Umbilical cord (tissue), 2 donors: ENCODE data around the gene RPN1. TPM values are rescaled to one million over a fixed set of nuclear protein-coding genes. Genes with fewer than 3 reads are reported as not detected.
"Not testable (repeated sequence)": the region's sequence is repeated elsewhere in the genome, so short reads cannot be mapped to it uniquely, and the experiment has no call there.

Experiments
- DNase-seq: peaks from one replicate; pipeline ENCODE4 v3.0.0-alpha.2; 2015; ENCODE audit warnings: low spot score
- total RNA-seq: library from RNA; depleted of rRNA; stranded (reverse); fragments of >200 nt; gene quantifications from one replicate; pipeline ENCODE4 v1.2.3, GENCODE V29; 2014; ENCODE audit warnings: low replicate concordance; ENCODE audit not compliant: insufficient read depth

The RPN1 gene
- total RNA-seq, 1 donor from 2014 or later = 220 TPM

- DNase-seq = no peak
Measured at GRCh38 chr3:128610451-128611070, 40.1 kb downstream of the RPN1 start.

GRCh38 chr3:128609294-128609693 lies 41.3 kb downstream of the RPN1 start:
- DNase-seq = no peak

- no peak for DNase-seq
Measured at GRCh38 chr3:128607710-128608048, 42.9 kb downstream of the RPN1 start.

GRCh38 chr3:128606094-128606493 lies 44.5 kb downstream of the RPN1 start:
- no peak for DNase-seq

- no peak for DNase-seq
Measured at GRCh38 chr3:128605091-128606046, 45.2 kb downstream of the RPN1 start.

- DNase-seq = no peak
Measured at GRCh38 chr3:128603811-128604775, 46.5 kb downstream of the RPN1 start.

- DNase-seq = no peak
Measured at GRCh38 chr3:128603313-128603712, 47.3 kb downstream of the RPN1 start.

- no peak for DNase-seq
Measured at GRCh38 chr3:128598884-128599664, 51.5 kb downstream of the RPN1 start.

- no peak for DNase-seq
Measured at GRCh38 chr3:128597900-128598299, 52.7 kb downstream of the RPN1 start.

GRCh38 chr3:128592864-128593263 lies 57.8 kb downstream of the RPN1 start:
- DNase-seq = no peak

- DNase-seq = no peak
Measured at GRCh38 chr3:128591738-128592426, 58.7 kb downstream of the RPN1 start.

- no peak for DNase-seq
Measured at GRCh38 chr3:128590948-128591347, 59.7 kb downstream of the RPN1 start.

GRCh38 chr3:128589985-128590384 lies 60.6 kb downstream of the RPN1 start:
- DNase-seq = not testable (repeated sequence)

GRCh38 chr3:128588147-128588546 lies 62.5 kb downstream of the RPN1 start:
- DNase-seq = no peak

GRCh38 chr3:128587391-128587790 lies 63.2 kb downstream of the RPN1 start:
- no peak for DNase-seq

- not testable (repeated sequence) for DNase-seq
Measured at GRCh38 chr3:128586932-128587331, 63.7 kb downstream of the RPN1 start.

- DNase-seq = not testable (repeated sequence)
Measured at GRCh38 chr3:128586391-128586790, 64.2 kb downstream of the RPN1 start.

- no peak for DNase-seq
Measured at GRCh38 chr3:128585974-128586373, 64.6 kb downstream of the RPN1 start.

- no peak for DNase-seq
Measured at GRCh38 chr3:128585189-128585588, 65.4 kb downstream of the RPN1 start.

GRCh38 chr3:128584412-128585020 lies 66.1 kb downstream of the RPN1 start:
- peak; percentile 74 for DNase-seq
